NCI-H1092 treated with DMSO at 0.1 percent for 48 hours (cell line): ENCODE measurements around the gene SCAMP2.
A peak's percentile ranks its signal among the peaks of the same experiment; 100 is the strongest.

Source experiments
- DNase-seq: peaks from one replicate; lab custom pipeline; 2025; lab: John Stamatoyannopoulos, UW

SCAMP2 gene

GRCh38 chr15:74857671-74858368, 15.3 kb downstream of the SCAMP2 start:
- DNase-seq: no peak

- DNase-seq: no peak
These were observed 16.0 kb downstream of the SCAMP2 start for GRCh38 chr15:74857082-74857655.

GRCh38 chr15:74856537-74856936, 16.6 kb downstream of the SCAMP2 start:
- DNase-seq: no peak

GRCh38 chr15:74855857-74856256, 17.3 kb downstream of the SCAMP2 start:
- no peak for DNase-seq

- no peak for DNase-seq
These were observed 18.6 kb downstream of the SCAMP2 start for GRCh38 chr15:74854453-74855022.

- DNase-seq: no peak
These were observed 21.2 kb downstream of the SCAMP2 start for GRCh38 chr15:74851960-74852359.

GRCh38 chr15:74850393-74850792, 22.8 kb downstream of the SCAMP2 start:
- DNase-seq: no peak

GRCh38 chr15:74847432-74847831, 25.7 kb downstream of the SCAMP2 start:
- DNase-seq: no peak

GRCh38 chr15:74845581-74845980, 27.6 kb downstream of the SCAMP2 start:
- DNase-seq: no peak

- DNase-seq: no peak
These were observed 28.0 kb downstream of the SCAMP2 start for GRCh38 chr15:74845208-74845568.

GRCh38 chr15:74844319-74845207, 28.6 kb downstream of the SCAMP2 start:
- no peak for DNase-seq

GRCh38 chr15:74843891-74844299, 29.3 kb downstream of the SCAMP2 start:
- no peak for DNase-seq

- no peak for DNase-seq
These were observed 29.7 kb downstream of the SCAMP2 start for GRCh38 chr15:74843445-74843828.

GRCh38 chr15:74842581-74843444, 30.4 kb downstream of the SCAMP2 start, which contains the start of gene ULK3:
Gene ULK3 (minus strand): TSS chr15:74843156. CDS start chr15:74843105, 51 bp downstream.
- DNase-seq: peak; percentile 76

- no peak for DNase-seq
These were observed 31.2 kb downstream of the SCAMP2 start for GRCh38 chr15:74841891-74842373.

- no peak for DNase-seq
These were observed 32.1 kb downstream of the SCAMP2 start for GRCh38 chr15:74840851-74841775.

- DNase-seq: no peak
These were observed 33.4 kb downstream of the SCAMP2 start for GRCh38 chr15:74839526-74840395.

GRCh38 chr15:74838746-74839525, 34.2 kb downstream of the SCAMP2 start:
- DNase-seq: no peak

GRCh38 chr15:74838137-74838516, 35.0 kb downstream of the SCAMP2 start:
- DNase-seq: no peak
